PC-9 (cell line): ENCODE data around the gene VWC2. TPM values are rescaled to one million over a fixed set of nuclear protein-coding genes. Genes with fewer than 3 reads are reported as not detected.

Source experiments
- BruUV-seq: library from RNA; stranded (reverse); fragments of 400-500 nt; replicated peaks from 2 replicates; lab custom pipeline; 2021; lab: Mats Ljungman, UMichigan
- CTCF ChIA-PET: fragments of 300-600 bp; sonication (Branson Sonifier 250); formaldehyde crosslinking; loops from one replicate; lab custom pipeline; 2022; ENCODE audit warnings: antibody characterized with exemption; lab: Charles Lee
- POLR2A ChIA-PET: fragments of 300-600 bp; sonication (Branson Sonifier 250); formaldehyde crosslinking; loops from one replicate; lab custom pipeline; 2022; ENCODE audit warnings: antibody characterized with exemption; ENCODE audit not compliant: unreplicated experiment; lab: Charles Lee
- DNase-seq, 2 experiments: peaks; one replicate each; pipeline versions ENCODE4 v3.0.0 to v3.0.0-alpha.2; 2015 to 2022; ENCODE audit warnings: mixed read lengths in 1 of 2
- H2AFZ ChIP-seq: fragments of 200-600 bp; sonication (generic); 2 replicates; pipeline ENCODE4 v1.8.1; 2017; ENCODE audit warnings: antibody characterized with exemption
- H3F3A ChIP-seq: fragments of 200-600 bp; sonication (generic); 2 replicates; pipeline ENCODE4 v1.8.1; 2017; ENCODE audit warnings: antibody characterized with exemption, mild to moderate bottlenecking, low read depth; ENCODE audit not compliant: insufficient read depth
- H3K27ac ChIP-seq: fragments of 200-600 bp; sonication (generic); 2 replicates; pipeline ENCODE4 v1.6.1; 2016; ENCODE audit warnings: mixed run types
- H3K27me3 ChIP-seq: fragments of 200-600 bp; sonication (generic); 2 replicates; pipeline ENCODE4 v1.6.1; 2016; ENCODE audit warnings: low read depth, mixed run types; ENCODE audit not compliant: insufficient read depth
- H3K36me3 ChIP-seq: fragments of 200-600 bp; sonication (generic); 2 replicates; pipeline ENCODE4 v1.6.1; 2016; ENCODE audit warnings: low read depth, mixed run types
- H3K4me1 ChIP-seq: fragments of 200-600 bp; sonication (generic); replicated peaks from 2 replicates; pipeline ENCODE4 v1.6.1; 2016; ENCODE audit warnings: mixed run types; ENCODE audit not compliant: insufficient read depth
- H3K4me2 ChIP-seq: fragments of 200-600 bp; sonication (generic); 2 replicates; pipeline ENCODE4 v1.6.1; 2017; ENCODE audit warnings: mixed run types
- H3K4me3 ChIP-seq: fragments of 200-600 bp; sonication (generic); 2 replicates; pipeline ENCODE4 v1.6.1; 2016; ENCODE audit warnings: mixed run types
- H3K79me2 ChIP-seq: fragments of 200-600 bp; sonication (generic); 2 replicates; pipeline ENCODE4 v1.6.1; 2017; ENCODE audit warnings: low read depth, mixed run types
- H3K9me2 ChIP-seq: fragments of 200-600 bp; sonication (generic); 2 replicates; pipeline ENCODE4 v1.8.1; 2017; ENCODE audit warnings: mild to moderate bottlenecking; ENCODE audit not compliant: insufficient read depth
- H3K9me3 ChIP-seq: fragments of 200-600 bp; sonication (generic); 2 replicates; pipeline ENCODE4 v1.8.1; 2016; ENCODE audit warnings: low read depth; ENCODE audit not compliant: insufficient read depth
- H4K20me1 ChIP-seq: fragments of 200-600 bp; sonication (generic); 2 replicates; pipeline ENCODE4 v1.8.1; 2017; ENCODE audit not compliant: insufficient read depth
- CTCF ChIP-seq: fragments of 200-600 bp; sonication (generic); conservative IDR thresholded peaks from 2 replicates; pipeline ENCODE4 v1.6.1; 2017; ENCODE audit warnings: mixed run types, antibody characterized with exemption, mild to moderate bottlenecking, moderate library complexity
- EZH2 ChIP-seq: fragments of 200-600 bp; sonication (generic); IDR thresholded peaks from 2 replicates; pipeline ENCODE4 v1.8.0; 2017; ENCODE audit warnings: antibody characterized with exemption, low read depth
- intact Hi-C: fragments of 100-400 bp; cut with micrococcal nuclease; formaldehyde crosslinking; loops from one replicate; pipeline ENCODE4 v1.10.0; 2022; ENCODE audit not compliant: unreplicated experiment
- total RNA-seq: library from RNA; stranded (reverse); gene quantifications from 2 replicates; pipeline ENCODE4 v1.2.3, GENCODE V29; 2021

Gene VWC2
- total RNA-seq, 1 experiment from 2014 or later: not detected

- no peak for TF ChIP-seq EZH2
- no peak for TF ChIP-seq CTCF
- ChIA-PET CTCF (no interaction called here), POLR2A (no interaction called here)
- H3K36me3 ChIP-seq: no peaks in the 10 kb centered on the region
- peaks cover 9% of the 10 kb centered on the region for H3K27me3 ChIP-seq
- no peak overlapping the region for H3K4me3 ChIP-seq
- H3K79me2 ChIP-seq: no peaks in the 10 kb centered on the region
- BruUV-seq: no TSS peak
- no peaks in the 10 kb centered on the region for H4K20me1 ChIP-seq
- intact Hi-C loops: no loop called here
- no peaks in the 10 kb centered on the region for H3K9me2 ChIP-seq
- H3K9me3 ChIP-seq: no peaks in the 10 kb centered on the region
- no peak for DNase-seq
- no peak overlapping the region for H2AFZ ChIP-seq
- no peak overlapping the region for H3K4me2 ChIP-seq
- H3K4me1 ChIP-seq: no peaks in the 10 kb centered on the region
- no peaks in the 10 kb centered on the region for H3F3A ChIP-seq
- H3K27ac ChIP-seq: no peak overlapping the region
Observed at GRCh38 chr7:49875336-49875735, 101.9 kb downstream of the VWC2 start.

- H4K20me1 ChIP-seq: no peaks in the 10 kb centered on the region
- no peak overlapping the region for H3K4me2 ChIP-seq
- 0 out of 2 replicates have a peak, but pooled peaks cover 3% of the 10 kb centered on the region for H3K27me3 ChIP-seq
- ChIA-PET POLR2A (no interaction called here), CTCF (no interaction called here)
- H3K4me3 ChIP-seq: no peak overlapping the region
- no peaks in the 10 kb centered on the region for H3K9me3 ChIP-seq
- H3K4me1 ChIP-seq: no peaks in the 10 kb centered on the region
- BruUV-seq: no TSS peak
- no peaks in the 10 kb centered on the region for H3K79me2 ChIP-seq
- H3K36me3 ChIP-seq: no peaks in the 10 kb centered on the region
- intact Hi-C loops: no loop called here
- no peak for TF ChIP-seq CTCF
- no peak for TF ChIP-seq EZH2
- H2AFZ ChIP-seq: no peak overlapping the region
- no peak for DNase-seq
- H3K9me2 ChIP-seq: no peaks in the 10 kb centered on the region
- H3F3A ChIP-seq: no peaks in the 10 kb centered on the region
- no peak overlapping the region for H3K27ac ChIP-seq
Observed at GRCh38 chr7:49876202-49876601, 102.8 kb downstream of the VWC2 start.

GRCh38 chr7:49878089-49878488, 104.7 kb downstream of the VWC2 start:
- Histone ChIP-seq H4K20me1 (no peaks in the 10 kb centered on the region), H3K4me2 (no peak overlapping the region), H3K36me3 (no peaks in the 10 kb centered on the region), H3K9me2 (no peaks in the 10 kb centered on the region), H2AFZ (no peak overlapping the region), H3K4me3 (no peak overlapping the region), H3K27me3 (peaks cover 14% of the 10 kb centered on the region; the same call in 1 of the 2 replicates), H3K9me3 (no peaks in the 10 kb centered on the region), H3K27ac (no peak overlapping the region), H3F3A (no peaks in the 10 kb centered on the region), H3K79me2 (no peaks in the 10 kb centered on the region), H3K4me1 (no peaks in the 10 kb centered on the region)
- ChIA-PET POLR2A (no interaction called here), CTCF (no interaction called here)
- no peak for DNase-seq
- intact Hi-C loops: no loop called here
- TF ChIP-seq EZH2: no peak
- TF ChIP-seq CTCF: no peak
- BruUV-seq: no TSS peak
